K562 (cell line): ENCODE data around the gene ZRANB3.

ENCODE experiments used
- CEBPB ChIP-seq: fragments of 450-650 bp; IDR thresholded peaks from 2 replicates; pipeline ENCODE4 v1.6.1; 2016; ENCODE audit warnings: missing genetic modification characterization, missing compliant biosample characterization
- CHD4 ChIP-seq: fragments of 200-600 bp; sonication (generic); IDR thresholded peaks from 3 replicates; pipeline ENCODE4 v1.6.1; 2012; ENCODE audit warnings: low read depth, mild to moderate bottlenecking, mixed read lengths, low read length, inconsistent platforms; ENCODE audit not compliant: insufficient read depth, insufficient replicate concordance, poor library complexity, severe bottlenecking
- FOSL1 ChIP-seq: fragments of 200-800 bp; sonication (Bioruptor generic); conservative IDR thresholded peaks from 2 replicates; pipeline ENCODE4 v1.6.1; 2016; ENCODE audit warnings: missing genetic modification characterization, missing compliant biosample characterization
- MED1 ChIP-seq: sonication (generic); formaldehyde crosslinking; IDR thresholded peaks from 2 replicates; pipeline ENCODE4 v1.8.1; 2023; ENCODE audit warnings: missing genetic modification reagents, borderline replicate concordance
- POLR2A ChIP-seq: fragments of 450-650 bp; conservative IDR thresholded peaks from 2 replicates; pipeline ENCODE4 v1.6.1; 2016
- POLR2AphosphoS5 ChIP-seq: IDR thresholded peaks from 2 replicates; pipeline ENCODE4 v1.6.1; 2011; ENCODE audit warnings: mild to moderate bottlenecking, low read depth, low read length, moderate library complexity; ENCODE audit not compliant: control insufficient read depth, insufficient read depth
- RAD21 ChIP-seq, 2 experiments: fragments of 250-450 bp in 1 of 2; fragments of 450-650 bp in 1 of 2; sonication (Bioruptor Pico) in 1 of 2; formaldehyde crosslinking in 1 of 2; IDR thresholded peaks in 1 of 2; conservative IDR thresholded peaks in 1 of 2; 2 replicates each; pipeline versions ENCODE4 v1.4.0 to v1.8.0; 2020 to 2022; ENCODE audit warnings: mild to moderate bottlenecking in 2 of 2, moderate library complexity in 1 of 2
- SRSF1 ChIP-seq: fragments of 200-400 bp; formaldehyde crosslinking; IDR thresholded peaks from 2 replicates; pipeline ENCODE4 v1.6.1; 2017; ENCODE audit warnings: mild to moderate bottlenecking, low read depth, low read length, moderate library complexity
- ZNF124 ChIP-seq: sonication (generic); formaldehyde crosslinking; IDR thresholded peaks from 2 replicates; pipeline ENCODE4 v1.8.1; 2022; ENCODE audit warnings: missing genetic modification reagents
- TF ChIP-seq, protein P1 (sequence below): fragments of 450-650 bp; IDR thresholded peaks from 2 replicates; pipeline ENCODE4 v1.6.1; 2016; ENCODE audit warnings: missing biosample characterization, missing genetic modification characterization
- TF ChIP-seq, protein P2 (sequence below), 3 experiments: IDR thresholded peaks in 2 of 3; conservative IDR thresholded peaks in 1 of 3; 2 replicates each; pipeline ENCODE4 v1.5.1; 2011 to 2012; ENCODE audit warnings: low read length in 3 of 3, mild to moderate bottlenecking in 3 of 3, control low read depth in 2 of 3, improper control_type of control experiment in 1 of 3, inconsistent platforms in 1 of 3, low read depth in 1 of 3, mixed read lengths in 1 of 3, moderate library complexity in 1 of 3; ENCODE audit not compliant: insufficient read depth in 2 of 3

DNA sequence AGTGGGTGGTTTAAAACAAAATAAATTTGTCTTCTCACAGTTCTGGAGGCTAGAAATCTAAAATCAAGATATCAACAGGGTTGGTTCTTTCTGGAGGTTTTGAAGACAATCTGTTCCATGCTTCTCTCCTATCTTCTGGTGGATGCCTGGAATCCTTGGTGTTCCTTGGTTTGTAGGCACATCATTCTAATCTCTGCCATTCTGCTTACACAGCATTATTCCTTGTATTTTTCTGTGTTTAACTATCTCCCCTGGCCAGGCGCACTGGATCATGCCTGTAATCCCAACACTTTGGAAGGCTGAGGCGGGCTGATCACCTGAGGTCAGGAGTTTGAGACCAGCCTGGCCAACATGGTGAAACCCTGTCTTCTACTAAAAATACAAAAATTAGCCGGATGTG is 108.1 kb downstream of the ZRANB3 start:
- TF ChIP-seq, protein P1, sequence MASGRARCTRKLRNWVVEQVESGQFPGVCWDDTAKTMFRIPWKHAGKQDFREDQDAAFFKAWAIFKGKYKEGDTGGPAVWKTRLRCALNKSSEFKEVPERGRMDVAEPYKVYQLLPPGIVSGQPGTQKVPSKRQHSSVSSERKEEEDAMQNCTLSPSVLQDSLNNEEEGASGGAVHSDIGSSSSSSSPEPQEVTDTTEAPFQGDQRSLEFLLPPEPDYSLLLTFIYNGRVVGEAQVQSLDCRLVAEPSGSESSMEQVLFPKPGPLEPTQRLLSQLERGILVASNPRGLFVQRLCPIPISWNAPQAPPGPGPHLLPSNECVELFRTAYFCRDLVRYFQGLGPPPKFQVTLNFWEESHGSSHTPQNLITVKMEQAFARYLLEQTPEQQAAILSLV (tag) = no peak
- TF ChIP-seq CHD4 (no peak), RAD21 (CRISPR knock-in tag; conservative IDR thresholded peaks at IDR 0.05 in 1 of 2, IDR thresholded peaks at IDR 0.05 in 1 of 2) (no peak), FOSL1 (tag) (no peak), CEBPB (tag) (no peak), SRSF1 (no peak), POLR2AphosphoS5 (no peak), POLR2A (no peak), ZNF124 (no peak), MED1 (CRISPR knock-in tag) (no peak)
- TF ChIP-seq, protein P2, sequence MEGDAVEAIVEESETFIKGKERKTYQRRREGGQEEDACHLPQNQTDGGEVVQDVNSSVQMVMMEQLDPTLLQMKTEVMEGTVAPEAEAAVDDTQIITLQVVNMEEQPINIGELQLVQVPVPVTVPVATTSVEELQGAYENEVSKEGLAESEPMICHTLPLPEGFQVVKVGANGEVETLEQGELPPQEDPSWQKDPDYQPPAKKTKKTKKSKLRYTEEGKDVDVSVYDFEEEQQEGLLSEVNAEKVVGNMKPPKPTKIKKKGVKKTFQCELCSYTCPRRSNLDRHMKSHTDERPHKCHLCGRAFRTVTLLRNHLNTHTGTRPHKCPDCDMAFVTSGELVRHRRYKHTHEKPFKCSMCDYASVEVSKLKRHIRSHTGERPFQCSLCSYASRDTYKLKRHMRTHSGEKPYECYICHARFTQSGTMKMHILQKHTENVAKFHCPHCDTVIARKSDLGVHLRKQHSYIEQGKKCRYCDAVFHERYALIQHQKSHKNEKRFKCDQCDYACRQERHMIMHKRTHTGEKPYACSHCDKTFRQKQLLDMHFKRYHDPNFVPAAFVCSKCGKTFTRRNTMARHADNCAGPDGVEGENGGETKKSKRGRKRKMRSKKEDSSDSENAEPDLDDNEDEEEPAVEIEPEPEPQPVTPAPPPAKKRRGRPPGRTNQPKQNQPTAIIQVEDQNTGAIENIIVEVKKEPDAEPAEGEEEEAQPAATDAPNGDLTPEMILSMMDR (IDR thresholded peaks at IDR 0.05 in 2 of 3, conservative IDR thresholded peaks at IDR 0.05 in 1 of 3; ENCODE audit: insufficient read depth in 2 of 3, low read depth in 1 of 3, low read length in 3 of 3) = no peak
